Neural progenitor cell (in vitro differentiated cells): Measurements from ENCODE around the gene DIDO1.

Experiments used
- EZH2 ChIP-seq: fragments of 200-600 bp; sonication (generic); IDR thresholded peaks from 2 replicates; pipeline ENCODE4 v1.6.1; 2017; ENCODE audit warnings: antibody characterized with exemption, mild to moderate bottlenecking, moderate library complexity
- EZH2phosphoT487 ChIP-seq: fragments of 200-600 bp; sonication (generic); IDR thresholded peaks from 2 replicates; pipeline ENCODE4 v1.6.1; 2017; ENCODE audit warnings: antibody characterized with exemption

DNA sequence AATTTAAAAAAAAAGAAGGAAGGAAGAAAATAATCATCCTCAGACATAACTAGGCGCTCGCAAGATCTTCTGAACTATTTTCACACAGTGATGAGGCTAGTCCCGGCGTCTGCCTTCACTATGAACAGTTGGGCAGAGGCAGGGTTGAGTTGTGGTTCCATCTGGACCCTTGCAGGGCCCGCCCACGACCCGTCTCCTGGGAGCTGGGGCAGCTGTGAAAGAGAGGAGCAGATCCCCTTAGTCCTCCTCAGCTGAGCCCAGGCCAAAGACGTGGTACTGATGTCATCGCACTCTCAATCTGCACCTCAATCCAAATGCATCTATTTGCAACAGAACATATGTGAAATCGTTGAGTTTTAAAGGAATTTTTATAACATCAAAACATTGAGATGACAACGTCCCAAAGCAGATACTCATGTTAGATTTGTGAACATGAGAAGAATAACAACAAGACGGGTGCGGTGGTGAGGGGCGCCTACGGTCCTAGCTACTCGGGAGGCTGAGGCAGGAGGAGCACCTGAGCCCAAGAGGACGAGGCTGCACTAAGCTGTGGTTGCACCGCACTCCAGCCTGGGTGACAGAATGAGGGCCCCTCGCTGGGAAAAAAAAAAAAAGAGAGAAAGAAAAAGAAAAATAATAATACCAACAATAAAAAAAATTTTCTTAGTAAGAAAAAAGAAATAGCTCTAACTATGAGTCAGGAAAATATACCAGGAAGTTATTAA is 80.0 kb downstream of the DIDO1 start:
- TF ChIP-seq EZH2 = no peak
- no peak for TF ChIP-seq EZH2phosphoT487
